KOPT-K1 (cell line): ENCODE data around the gene C4BPA.

ENCODE experiments used
- H3K27ac ChIP-seq: fragments of 200-600 bp; sonication (generic); 2 replicates; pipeline ENCODE4 v1.5.1; 2016; ENCODE audit warnings: antibody characterized with exemption, mild to moderate bottlenecking, low read depth, low read length; ENCODE audit not compliant: poor library complexity, severe bottlenecking
- H3K36me3 ChIP-seq: fragments of 200-600 bp; sonication (generic); 2 replicates; pipeline ENCODE4 v1.5.1; 2017; ENCODE audit warnings: antibody characterized with exemption, mild to moderate bottlenecking, low read length, moderate library complexity; ENCODE audit not compliant: insufficient read depth
- H3K9me3 ChIP-seq: fragments of 200-600 bp; sonication (generic); 2 replicates; pipeline ENCODE4 v1.5.1; 2017; ENCODE audit warnings: antibody characterized with exemption, low read length, mild to moderate bottlenecking; ENCODE audit not compliant: insufficient read depth, poor library complexity, severe bottlenecking

The C4BPA gene

DNA sequence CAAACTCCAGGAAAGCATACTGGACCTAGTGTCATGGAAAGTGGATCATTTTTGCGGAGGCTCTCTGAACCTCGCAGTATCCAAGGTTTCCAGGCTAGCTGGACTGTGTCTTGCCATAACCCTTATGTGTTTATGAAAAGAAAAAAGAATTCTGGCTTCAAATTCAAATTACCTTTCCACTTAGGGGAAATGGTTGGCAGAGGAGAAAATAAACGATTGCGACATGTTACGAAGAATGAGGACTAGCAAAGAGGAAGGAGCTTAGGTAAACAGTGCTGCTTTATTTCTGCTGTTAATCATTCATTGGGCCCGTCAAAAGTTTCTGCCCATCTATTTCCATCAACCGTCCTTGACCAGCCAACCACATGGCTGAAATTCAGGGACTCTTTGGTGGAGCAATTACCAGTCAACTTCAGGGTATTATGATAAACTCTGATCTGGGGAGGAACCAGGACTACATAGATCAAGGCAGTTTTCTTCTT lies at the start of gene C4BPA:
C4BPA (plus strand) TSS at position 342 of the 482 bp plus-strand sequence. CDS start 8,793 bp downstream, outside the sequence.
- Histone ChIP-seq H3K9me3 (no peaks in the 10 kb centered on the region), H3K36me3 (no peaks in the 10 kb centered on the region), H3K27ac (no peak within 1 kb of the TSS)

DNA sequence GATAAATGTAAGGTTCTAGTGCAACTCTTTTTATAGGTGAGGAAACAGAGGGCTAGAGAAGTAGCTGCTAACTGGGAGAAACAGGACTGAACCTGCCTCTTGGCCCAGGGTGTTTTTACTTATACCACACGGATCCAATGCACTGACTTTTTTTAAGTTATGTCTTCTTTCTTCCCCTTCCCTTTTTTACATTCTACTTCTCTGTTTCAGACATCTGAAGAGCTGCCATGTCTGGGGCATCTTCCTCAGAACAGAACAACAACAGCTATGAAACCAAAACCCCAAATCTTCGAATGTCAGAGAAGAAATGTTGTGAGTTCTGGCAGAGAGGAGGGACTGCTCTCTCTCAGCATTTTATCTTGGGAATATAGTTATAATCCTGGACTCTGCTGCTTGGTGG lies 49.5 kb upstream of the C4BPA start:
- no peak overlapping the region for H3K27ac ChIP-seq
- H3K9me3 ChIP-seq = no peaks in the 10 kb centered on the region
- H3K36me3 ChIP-seq = peaks cover under 1% of the 10 kb centered on the region

DNA sequence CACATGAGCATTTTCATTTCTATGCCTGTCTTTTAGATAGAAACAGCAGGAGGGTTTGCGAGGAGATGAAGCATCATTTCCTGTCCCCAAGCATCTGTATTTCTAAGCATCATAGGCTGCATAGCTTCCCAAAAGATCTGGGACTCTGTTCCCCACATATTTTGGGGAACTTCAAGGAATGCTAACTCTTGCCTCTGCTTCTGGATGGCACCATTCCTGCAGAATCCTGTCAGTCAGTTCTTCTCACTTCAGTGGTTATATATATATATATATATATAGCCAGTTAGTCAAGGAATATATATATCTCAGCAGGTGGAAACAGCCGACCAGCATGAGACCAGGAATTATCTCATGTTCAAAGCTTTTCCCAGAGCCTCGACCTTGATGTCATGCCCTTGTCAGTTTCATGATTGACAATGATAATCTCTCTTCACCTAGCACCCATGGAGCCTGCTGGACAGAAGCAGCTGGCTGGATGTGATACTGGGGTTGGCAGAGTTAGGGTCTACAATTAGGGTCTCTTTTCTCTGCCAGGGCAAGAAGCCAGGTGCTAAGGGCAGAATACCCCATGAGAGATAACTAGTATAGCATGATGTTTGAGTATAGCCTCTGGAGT lies 48.5 kb upstream of the C4BPA start:
- Histone ChIP-seq H3K36me3 (no peaks in the 10 kb centered on the region), H3K9me3 (no peaks in the 10 kb centered on the region), H3K27ac (no peak overlapping the region)

DNA sequence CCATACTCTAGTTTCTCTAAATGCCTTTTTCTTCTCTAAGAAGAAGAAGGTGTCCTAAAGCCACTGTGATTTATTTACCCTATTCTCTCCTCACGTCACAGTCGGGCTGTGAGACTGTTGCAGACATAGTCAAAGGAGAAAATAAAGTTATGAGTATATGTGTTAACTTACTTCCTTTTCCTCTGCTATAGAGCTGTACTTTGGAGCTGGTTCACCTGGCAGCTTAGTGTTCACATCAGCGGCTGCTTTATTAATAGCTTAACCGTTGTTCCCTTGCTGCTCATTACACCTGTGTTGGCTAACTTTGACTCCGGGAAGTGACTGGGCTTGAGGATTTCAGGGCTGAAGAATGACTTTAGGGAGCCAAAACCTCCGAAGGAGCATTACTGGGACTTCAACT lies 47.4 kb upstream of the C4BPA start:
- H3K27ac ChIP-seq = no peak overlapping the region
- H3K9me3 ChIP-seq = no peaks in the 10 kb centered on the region
- H3K36me3 ChIP-seq = no peaks in the 10 kb centered on the region

DNA sequence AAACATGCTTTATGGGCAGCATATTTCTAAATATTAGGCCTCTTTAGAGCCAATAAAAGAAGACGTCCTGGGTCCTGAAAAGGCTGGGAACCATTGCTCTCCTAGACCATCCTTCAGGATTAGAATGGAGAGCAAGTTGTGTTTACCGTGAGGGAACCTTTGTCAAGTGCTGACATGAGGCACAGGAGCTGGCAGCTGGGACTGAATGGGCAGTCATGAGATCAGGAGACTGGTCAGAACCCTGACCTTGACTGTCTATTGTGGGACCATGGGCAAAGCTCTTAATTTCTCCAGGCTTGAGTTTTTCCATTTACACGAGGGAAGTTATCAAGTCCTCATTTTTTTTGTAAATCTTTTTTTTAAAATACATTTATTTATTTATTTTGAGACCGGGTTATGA lies 45.8 kb upstream of the C4BPA start:
- H3K36me3 ChIP-seq = no peaks in the 10 kb centered on the region
- H3K27ac ChIP-seq = no peak overlapping the region
- H3K9me3 ChIP-seq = no peaks in the 10 kb centered on the region

DNA sequence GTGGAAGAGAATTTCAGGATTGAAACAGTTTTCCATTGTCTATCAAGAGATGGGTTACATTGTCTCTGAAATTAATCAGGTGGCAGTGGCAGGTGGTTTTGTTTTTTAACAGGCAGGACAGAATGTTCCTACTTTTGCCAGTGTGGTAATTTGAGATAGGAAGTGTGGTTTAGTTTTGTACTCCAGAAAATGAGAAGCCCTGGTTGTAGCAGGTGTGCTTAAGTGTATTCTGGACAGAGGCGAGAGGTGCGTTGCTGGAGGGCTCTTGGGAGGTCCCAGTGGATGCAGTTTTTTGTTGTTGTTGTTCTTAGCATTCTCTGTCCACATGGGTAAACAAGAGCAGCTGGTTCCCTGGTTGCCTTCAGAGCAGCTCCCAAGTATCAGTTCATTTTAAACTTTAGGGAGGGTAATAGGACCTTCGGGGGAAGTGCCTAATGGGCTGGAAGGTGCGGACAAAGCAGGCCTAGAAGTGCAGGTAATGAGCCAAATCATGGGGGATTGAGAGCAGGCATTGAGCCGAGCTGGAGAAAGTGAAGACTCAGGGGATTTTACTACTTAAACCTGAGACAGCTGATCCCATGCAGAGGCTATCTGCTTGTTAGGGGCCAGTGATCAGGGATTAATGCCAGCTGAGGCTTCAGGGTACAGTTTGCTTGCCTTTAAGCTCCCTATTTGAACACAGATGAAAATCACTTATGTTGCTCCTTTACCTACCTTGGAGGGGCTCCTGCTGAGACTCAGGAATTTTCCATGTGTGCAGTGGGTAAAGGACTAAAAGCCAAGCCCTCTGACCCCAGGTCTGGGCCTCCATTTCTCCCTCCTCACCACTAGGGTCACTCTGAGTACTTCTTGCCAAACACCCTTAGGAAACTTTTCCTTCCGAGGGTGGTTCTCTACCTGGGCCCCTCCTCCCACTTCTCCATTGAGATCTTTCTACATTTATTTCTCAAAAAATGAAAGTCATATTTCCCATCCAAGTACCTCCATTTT lies 44.9 kb upstream of the C4BPA start:
- Histone ChIP-seq H3K27ac (no peak overlapping the region), H3K9me3 (no peaks in the 10 kb centered on the region), H3K36me3 (no peaks in the 10 kb centered on the region)

DNA sequence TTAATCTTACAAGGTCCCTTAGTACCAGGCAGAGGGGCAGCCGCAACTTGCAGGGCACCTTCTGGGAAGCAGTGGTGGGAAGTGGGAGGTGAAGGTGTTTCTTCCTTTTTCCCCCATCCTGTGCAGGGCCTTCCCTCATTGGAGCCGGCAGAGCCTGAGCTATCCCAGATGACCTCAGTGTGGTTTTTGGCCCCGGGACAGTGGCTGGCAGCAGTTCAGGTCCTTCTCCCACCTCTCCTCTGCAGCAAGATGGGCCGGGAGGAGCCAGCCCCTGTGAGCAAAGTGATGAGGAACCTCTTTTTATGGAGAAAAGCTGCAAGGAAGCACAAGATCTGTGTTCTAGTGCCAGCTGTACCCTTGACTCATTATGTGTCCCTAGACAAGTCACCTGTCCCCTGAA lies 44.2 kb upstream of the C4BPA start:
- Histone ChIP-seq H3K27ac (no peak overlapping the region), H3K36me3 (no peaks in the 10 kb centered on the region), H3K9me3 (no peaks in the 10 kb centered on the region)

DNA sequence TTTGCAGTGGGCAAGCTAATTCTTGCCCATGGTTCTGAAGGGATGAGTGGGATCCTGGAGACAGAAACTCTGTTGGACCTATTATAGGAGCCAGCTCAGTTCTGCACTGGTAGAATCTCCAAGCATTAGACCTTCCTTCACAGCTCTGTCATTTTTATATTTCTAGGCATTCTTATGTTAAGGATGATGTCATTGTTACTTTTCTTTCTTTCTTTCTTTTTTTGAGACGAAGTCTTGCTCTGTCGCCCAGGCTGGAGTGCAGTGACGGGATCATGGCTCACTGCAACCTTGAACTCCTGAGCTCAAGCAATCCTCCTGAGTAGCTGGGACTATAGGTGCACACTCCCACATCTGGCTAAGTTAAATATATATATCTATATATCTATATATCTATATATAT lies 43.4 kb upstream of the C4BPA start:
- no peaks in the 10 kb centered on the region for H3K9me3 ChIP-seq
- no peak overlapping the region for H3K27ac ChIP-seq
- no peaks in the 10 kb centered on the region for H3K36me3 ChIP-seq

DNA sequence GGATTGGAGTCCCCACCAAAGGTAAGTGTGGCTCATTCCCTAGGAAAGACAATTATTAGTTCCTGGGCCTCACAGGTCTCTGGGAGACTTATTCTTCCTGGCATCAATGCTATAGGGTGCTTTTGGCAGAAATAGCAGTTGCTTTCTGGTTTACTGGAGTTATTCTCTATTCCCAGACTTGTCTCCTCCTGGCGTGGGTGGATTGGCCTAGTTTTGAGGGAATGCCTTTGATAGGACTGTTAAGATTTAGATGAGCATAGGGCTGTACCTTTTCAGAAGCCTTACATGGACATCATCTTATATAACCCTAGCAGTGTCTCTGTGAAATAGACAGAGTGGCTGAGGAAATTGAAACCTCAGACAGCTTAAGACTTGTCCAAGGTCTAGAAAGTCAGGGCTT lies 42.0 kb upstream of the C4BPA start:
- Histone ChIP-seq H3K36me3 (no peaks in the 10 kb centered on the region), H3K27ac (no peak overlapping the region), H3K9me3 (no peaks in the 10 kb centered on the region)

DNA sequence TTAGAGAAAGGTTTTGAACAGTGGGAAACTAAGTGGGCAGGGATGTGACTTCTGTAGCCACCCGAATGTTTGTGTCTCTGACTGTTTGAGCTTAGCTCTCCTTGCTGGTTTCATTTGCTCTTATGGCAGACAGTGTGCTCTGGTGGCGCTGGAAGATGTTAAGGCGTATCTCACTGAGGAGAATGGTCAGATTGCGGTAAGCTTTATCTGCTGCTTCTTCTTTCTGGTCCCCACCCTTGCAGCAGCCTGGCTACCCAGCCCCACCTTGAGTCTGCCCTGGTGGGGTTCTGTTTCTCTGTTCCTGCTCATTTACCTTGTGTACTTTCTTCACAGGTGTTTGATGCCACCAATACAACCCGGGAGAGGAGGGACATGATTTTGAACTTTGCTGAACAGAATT lies 41.0 kb upstream of the C4BPA start:
- Histone ChIP-seq H3K27ac (no peak overlapping the region), H3K36me3 (no peaks in the 10 kb centered on the region), H3K9me3 (no peaks in the 10 kb centered on the region)

DNA sequence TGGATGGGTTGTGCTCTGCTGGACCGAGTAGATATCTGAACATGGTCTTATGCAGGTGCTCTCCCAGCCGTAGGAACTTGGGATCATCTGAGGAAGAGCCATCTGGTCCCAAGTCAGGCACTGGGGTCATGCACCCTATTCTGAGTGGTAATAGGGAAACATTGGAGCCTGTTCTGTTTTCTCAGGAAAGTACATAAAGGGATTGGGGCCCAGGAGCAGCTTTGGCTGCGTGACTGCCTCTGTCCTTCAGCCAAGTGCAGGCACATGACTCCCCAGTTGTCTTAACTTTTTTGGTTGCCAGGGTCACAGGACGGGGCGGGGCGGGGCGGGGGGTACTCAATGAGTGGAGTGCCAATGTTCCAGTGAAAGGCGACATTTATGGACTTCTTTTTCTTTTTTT lies 39.5 kb upstream of the C4BPA start:
- Histone ChIP-seq H3K9me3 (no peaks in the 10 kb centered on the region), H3K36me3 (no peaks in the 10 kb centered on the region), H3K27ac (no peak overlapping the region)

DNA sequence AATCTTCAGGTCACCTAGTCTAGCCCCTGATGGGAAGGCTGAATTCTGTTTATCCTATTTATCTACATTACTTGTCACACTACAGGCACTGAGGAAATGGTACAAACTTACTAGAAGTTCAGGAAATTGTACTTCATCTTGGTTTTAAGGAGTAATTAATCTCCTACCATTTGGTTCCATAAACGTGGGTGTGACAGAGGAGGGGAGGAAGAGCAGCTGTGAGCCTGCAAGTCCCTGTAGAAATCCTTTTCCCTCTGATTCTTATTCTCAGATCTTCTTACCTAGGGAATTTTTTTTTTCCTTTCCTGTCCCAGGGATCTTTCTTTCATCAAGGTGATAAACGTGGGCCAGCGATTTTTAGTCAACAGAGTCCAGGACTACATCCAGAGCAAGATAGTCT lies 36.8 kb upstream of the C4BPA start:
- Histone ChIP-seq H3K27ac (no peak overlapping the region), H3K36me3 (no peaks in the 10 kb centered on the region), H3K9me3 (no peaks in the 10 kb centered on the region)

DNA sequence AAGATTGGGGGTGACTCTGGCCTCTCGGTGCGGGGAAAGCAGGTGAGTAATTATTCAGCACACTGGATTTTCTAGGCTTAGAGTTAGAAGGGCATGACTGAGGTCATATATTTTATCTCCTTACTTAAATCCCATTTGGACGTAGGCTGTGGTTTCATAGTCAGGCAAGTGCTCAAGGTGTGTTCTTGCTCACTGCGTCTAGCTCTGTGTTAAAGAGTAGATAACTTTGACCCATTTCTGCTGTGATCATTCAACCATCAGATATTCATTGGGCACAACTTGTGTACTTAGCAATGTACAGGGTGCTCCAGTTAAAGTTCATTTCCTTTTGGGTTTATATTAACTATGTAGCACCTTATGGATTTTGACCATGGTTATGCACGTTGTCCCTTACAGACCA lies 36.4 kb upstream of the C4BPA start:
- Histone ChIP-seq H3K27ac (no peak overlapping the region), H3K36me3 (no peaks in the 10 kb centered on the region), H3K9me3 (no peaks in the 10 kb centered on the region)

DNA sequence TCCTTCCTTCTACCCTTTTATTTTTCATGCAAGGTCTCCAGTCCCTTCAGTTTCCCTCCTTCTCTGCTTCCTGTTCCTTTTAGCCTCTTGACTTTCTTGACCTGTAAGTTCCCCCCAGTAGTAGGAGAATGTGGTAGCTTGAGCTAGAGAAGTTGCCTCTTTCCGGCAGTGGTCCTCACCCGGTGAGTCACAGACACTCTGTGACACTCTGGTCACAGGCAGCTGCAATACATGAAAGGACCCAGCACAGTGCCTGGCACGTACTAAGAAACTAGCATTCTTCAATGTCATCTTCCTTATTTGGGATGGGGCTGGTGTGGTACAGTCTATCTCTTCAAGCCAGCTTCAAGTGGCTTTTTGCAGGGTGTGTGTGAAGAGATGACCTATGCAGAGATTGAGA lies 35.0 kb upstream of the C4BPA start:
- Histone ChIP-seq H3K36me3 (no peaks in the 10 kb centered on the region), H3K27ac (no peak overlapping the region), H3K9me3 (no peaks in the 10 kb centered on the region)

DNA sequence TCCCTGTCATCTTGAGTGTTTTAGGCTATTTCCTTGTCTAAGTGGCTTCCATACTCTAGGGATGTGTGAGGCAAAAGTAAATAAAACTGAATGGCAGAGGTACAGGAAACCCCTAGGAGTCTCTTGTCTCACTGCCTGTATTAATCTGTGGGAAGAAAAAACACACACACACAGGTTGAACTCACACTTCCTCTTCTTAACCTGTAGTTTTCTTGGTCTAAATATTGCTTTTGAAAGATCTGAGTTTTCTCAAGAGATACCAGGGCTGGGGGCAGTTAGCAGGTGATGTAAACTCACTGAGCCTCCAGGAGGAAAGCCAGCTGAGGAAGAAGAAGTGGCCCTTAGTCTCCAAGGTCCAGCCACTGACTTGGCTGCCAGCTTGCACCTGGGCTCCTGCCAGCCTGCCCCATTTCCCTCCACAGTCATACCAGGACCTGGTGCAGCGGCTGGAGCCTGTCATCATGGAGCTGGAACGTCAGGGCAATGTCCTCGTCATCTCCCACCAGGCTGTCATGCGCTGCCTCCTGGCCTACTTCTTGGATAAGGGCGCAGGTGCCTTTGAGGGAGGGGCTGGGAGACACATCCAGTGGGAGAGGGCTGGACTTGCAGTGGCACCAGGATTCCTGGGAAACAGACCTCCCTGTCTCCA lies 34.1 kb upstream of the C4BPA start:
- Histone ChIP-seq H3K36me3 (no peaks in the 10 kb centered on the region), H3K9me3 (no peaks in the 10 kb centered on the region), H3K27ac (no peak overlapping the region)
